Measurements from ENCODE around the gene SLIT3.

The SLIT3 gene

DNA sequence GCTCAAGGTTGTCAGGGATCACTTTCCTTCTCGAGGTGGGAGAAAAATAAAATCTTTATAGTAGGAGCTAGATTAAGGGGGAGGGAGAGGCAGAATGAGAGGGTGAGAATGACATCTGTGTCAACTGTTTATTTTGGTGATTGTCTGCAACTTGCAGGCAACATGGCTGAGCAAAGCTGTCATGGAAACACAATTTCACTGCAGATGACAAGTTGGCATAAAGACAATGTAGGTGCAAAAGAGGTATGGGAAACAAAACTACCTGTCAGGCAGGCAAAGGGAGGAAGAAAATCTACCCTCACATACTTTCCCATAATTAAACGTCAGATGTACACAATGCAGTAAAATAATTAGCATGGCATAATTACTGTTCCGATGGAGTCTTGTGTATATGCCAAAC, 167.4 kb downstream of the SLIT3 start:
- Mint-ChIP-seq H3K4me1 (peaks cover 43% of the 10 kb centered on the region), H3K36me3 (ENCODE audit: low read depth) (no peaks in the 10 kb centered on the region), H3K27me3 (ENCODE audit: low read depth) (no peaks in the 10 kb centered on the region)

DNA sequence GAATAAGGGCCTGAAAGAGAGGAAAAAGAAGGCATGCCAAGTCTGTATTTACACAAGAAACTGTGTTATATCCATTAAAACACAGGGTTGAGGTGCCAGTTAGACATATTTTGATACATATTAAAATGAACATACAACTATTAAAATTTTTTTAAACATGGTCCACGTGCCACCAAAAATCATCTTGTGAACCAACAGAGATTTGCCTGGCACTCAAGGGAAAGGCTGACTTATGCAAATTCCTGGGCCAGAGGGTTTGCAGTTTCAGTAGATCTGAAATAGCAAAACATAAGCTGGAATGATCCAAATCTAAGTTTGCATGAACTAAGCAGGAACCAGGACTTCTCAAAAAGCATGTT, 168.7 kb downstream of the SLIT3 start:
- Mint-ChIP-seq H3K4me3 (no peak overlapping the region), H3K36me3 (ENCODE audit: low read depth) (no peaks in the 10 kb centered on the region), H3K27me3 (ENCODE audit: low read depth) (no peaks in the 10 kb centered on the region), H3K27ac (no peak overlapping the region), H3K4me1 (peaks cover 40% of the 10 kb centered on the region), H3K9me3 (no peaks in the 10 kb centered on the region)
- TF ChIP-seq, protein P1, sequence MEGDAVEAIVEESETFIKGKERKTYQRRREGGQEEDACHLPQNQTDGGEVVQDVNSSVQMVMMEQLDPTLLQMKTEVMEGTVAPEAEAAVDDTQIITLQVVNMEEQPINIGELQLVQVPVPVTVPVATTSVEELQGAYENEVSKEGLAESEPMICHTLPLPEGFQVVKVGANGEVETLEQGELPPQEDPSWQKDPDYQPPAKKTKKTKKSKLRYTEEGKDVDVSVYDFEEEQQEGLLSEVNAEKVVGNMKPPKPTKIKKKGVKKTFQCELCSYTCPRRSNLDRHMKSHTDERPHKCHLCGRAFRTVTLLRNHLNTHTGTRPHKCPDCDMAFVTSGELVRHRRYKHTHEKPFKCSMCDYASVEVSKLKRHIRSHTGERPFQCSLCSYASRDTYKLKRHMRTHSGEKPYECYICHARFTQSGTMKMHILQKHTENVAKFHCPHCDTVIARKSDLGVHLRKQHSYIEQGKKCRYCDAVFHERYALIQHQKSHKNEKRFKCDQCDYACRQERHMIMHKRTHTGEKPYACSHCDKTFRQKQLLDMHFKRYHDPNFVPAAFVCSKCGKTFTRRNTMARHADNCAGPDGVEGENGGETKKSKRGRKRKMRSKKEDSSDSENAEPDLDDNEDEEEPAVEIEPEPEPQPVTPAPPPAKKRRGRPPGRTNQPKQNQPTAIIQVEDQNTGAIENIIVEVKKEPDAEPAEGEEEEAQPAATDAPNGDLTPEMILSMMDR (IDR thresholded peaks at IDR 0.05; ENCODE audit: unreplicated experiment in 3 of 3): no peak

More for the DNA sequence above, 167.4 kb downstream of the SLIT3 start:
- no peaks in the 10 kb centered on the region for H3K9me3 Mint-ChIP-seq
- no peak overlapping the region for H3K27ac Mint-ChIP-seq
- no peak overlapping the region for H3K4me3 Mint-ChIP-seq
- TF ChIP-seq, protein P1 (IDR thresholded peaks at IDR 0.05; ENCODE audit: unreplicated experiment in 3 of 3): no peak

DNA sequence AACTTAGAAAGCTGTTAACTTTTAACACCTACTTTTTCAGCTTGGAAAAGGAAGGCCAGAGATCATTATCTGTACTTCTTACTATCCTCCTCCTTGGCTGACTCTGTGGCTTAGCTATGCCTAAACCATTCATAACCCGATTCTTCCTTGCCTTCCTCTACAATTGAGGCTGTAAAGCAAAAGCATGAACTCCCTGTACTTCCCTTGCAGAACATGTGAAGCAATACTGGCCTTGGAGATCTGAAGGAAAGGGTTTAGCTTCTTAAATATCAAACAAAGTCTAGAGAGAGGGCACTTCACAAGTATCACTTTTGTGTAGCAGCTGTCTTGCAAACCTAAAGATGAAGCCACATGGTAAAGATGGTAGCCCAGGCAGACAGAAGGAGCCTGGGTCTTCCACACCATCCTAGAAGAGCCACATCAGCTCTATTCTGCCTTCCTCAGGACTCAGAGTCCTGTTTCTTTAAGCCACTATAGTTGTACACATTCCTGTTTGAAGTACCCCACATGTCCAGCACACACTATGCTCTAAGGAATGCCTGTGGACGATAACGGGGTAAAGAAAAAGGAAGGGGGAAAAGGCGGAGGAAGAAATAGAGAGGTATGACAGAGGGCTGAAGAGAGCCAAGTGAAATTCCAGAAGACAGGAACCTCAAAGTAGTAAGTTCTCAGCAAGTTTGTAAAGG, 169.2 kb downstream of the SLIT3 start:
- Mint-ChIP-seq H3K4me3 (no peak overlapping the region), H3K4me1 (peaks cover 35% of the 10 kb centered on the region), H3K9me3 (no peaks in the 10 kb centered on the region), H3K27me3 (ENCODE audit: low read depth) (no peaks in the 10 kb centered on the region), H3K36me3 (ENCODE audit: low read depth) (no peaks in the 10 kb centered on the region), H3K27ac (peak overlapping the region in 1 of 3 experiments; percentile 3)
- TF ChIP-seq, protein P1 (IDR thresholded peaks at IDR 0.05; ENCODE audit: unreplicated experiment in 3 of 3): no peak

DNA sequence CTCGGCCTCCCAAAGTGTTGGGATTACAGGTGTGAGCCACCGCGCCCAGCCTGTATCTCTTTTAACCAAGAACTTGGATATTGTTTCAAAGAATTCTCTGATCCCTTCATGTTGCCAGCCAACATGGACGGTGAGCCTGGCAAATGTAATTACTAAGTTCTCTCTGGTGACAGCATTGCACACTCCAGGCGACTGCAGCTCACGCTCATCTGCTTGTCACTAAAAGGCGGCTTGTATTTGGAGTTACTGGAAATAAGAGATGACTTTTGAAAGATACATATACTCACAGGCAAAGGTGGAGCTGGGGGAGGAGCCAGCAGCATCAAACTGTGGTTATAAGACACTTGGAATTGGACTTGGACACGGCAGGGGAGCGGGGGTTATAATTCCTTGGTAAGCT, 172.3 kb downstream of the SLIT3 start:
- no peaks in the 10 kb centered on the region for H3K9me3 Mint-ChIP-seq
- H3K27ac Mint-ChIP-seq: no peak overlapping the region
- no peak overlapping the region for H3K4me3 Mint-ChIP-seq
- H3K36me3 Mint-ChIP-seq (ENCODE audit: low read depth): no peaks in the 10 kb centered on the region
- TF ChIP-seq, protein P1 (IDR thresholded peaks at IDR 0.05; ENCODE audit: unreplicated experiment in 3 of 3): no peak
- no peaks in the 10 kb centered on the region for H3K27me3 Mint-ChIP-seq (ENCODE audit: low read depth)
- peaks cover 20% of the 10 kb centered on the region for H3K4me1 Mint-ChIP-seq

DNA sequence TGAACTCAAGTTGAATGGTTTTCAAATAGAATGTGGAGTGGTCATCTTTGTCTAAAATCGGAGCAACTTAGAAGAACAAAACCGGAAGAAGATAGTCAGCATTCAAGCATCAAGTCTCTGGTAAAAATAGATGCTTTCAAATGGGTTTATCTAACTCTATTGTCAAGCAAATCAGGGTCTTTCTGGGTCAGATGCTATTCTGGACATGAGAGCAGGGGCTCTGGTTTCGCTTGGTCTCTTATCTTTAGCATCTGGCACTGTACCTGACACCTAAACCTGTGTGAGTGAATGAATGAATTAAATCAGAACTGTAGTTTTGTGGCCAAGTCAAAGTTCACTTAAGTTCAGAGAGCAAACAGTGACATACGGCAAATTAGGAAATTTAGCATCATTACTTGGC, 173.5 kb downstream of the SLIT3 start:
- H3K4me3 Mint-ChIP-seq: no peak overlapping the region
- no peak overlapping the region for H3K27ac Mint-ChIP-seq
- TF ChIP-seq, protein P1 (IDR thresholded peaks at IDR 0.05; ENCODE audit: unreplicated experiment in 3 of 3): no peak

DNA sequence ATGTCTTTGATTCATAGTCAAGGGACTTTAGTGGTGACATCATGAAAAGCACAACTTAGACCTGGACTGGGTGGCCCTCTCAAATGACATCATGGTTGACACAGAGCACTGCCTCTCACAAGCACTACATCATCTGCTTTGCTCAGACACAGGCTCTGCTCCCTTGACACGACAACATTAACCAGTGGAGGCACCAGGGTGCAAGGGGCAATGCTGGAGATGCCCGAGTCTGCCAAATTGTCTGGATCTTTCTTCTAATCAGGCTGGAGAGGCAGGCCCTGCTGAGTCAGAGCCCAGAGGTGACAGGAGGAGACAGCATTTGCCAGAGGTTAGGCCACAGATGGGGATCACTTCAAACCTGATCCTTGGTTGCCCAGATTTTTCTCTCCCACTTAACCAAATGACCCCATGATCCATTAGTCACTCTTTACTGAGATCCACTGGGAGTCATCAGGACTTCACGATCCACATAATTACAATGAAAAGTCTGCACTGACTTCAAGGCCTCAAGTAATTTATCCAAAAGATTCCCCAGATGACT, 174.4 kb downstream of the SLIT3 start:
- Mint-ChIP-seq H3K9me3 (peaks cover 6% of the 10 kb centered on the region), H3K4me1 (peaks cover 9% of the 10 kb centered on the region)

More for the DNA sequence above, 173.5 kb downstream of the SLIT3 start:
- H3K27me3 Mint-ChIP-seq (ENCODE audit: low read depth): no peaks in the 10 kb centered on the region
- peaks cover 6% of the 10 kb centered on the region for H3K9me3 Mint-ChIP-seq
- H3K36me3 Mint-ChIP-seq (ENCODE audit: low read depth): peaks cover 11% of the 10 kb centered on the region
- H3K4me1 Mint-ChIP-seq: peaks cover 15% of the 10 kb centered on the region

More for the DNA sequence above, 174.4 kb downstream of the SLIT3 start:
- TF ChIP-seq, protein P1 (IDR thresholded peaks at IDR 0.05; ENCODE audit: unreplicated experiment in 3 of 3): no peak
- H3K4me3 Mint-ChIP-seq: no peak overlapping the region
- no peaks in the 10 kb centered on the region for H3K27me3 Mint-ChIP-seq (ENCODE audit: low read depth)
- peak overlapping the region in 1 of 3 experiments; percentile 61 for H3K27ac Mint-ChIP-seq
- H3K36me3 Mint-ChIP-seq (ENCODE audit: low read depth): peaks cover 11% of the 10 kb centered on the region

All from nephron (organoid).